HCT116 (cell line): ENCODE results near the gene SORCS2. TPM values are rescaled to one million over a fixed set of nuclear protein-coding genes. Genes with fewer than 3 reads are reported as not detected.

Experiments
- ATAC-seq: fragments of 200-7000 bp; cut with Tn5 transposase; 2 replicates; pipeline ENCODE4 v1.9.1; 2020; ENCODE audit warnings: mild to moderate bottlenecking, moderate library complexity
- BruUV-seq: library from RNA; stranded (reverse); fragments of 400-500 nt; replicated peaks from 2 replicates; lab custom pipeline; 2021; lab: Mats Ljungman, UMichigan
- CTCF ChIA-PET: fragments of 300-600 bp; sonication (Branson Sonifier 250); formaldehyde crosslinking; loops from one replicate; lab custom pipeline; 2021; ENCODE audit warnings: antibody characterized with exemption; lab: Charles Lee
- POLR2A ChIA-PET: fragments of 300-600, 350-600 bp; sonication (Branson Sonifier 250); formaldehyde crosslinking; loops from one replicate; lab custom pipeline; 2021; ENCODE audit warnings: antibody characterized with exemption; lab: Charles Lee
- RAD21 ChIA-PET, 2 experiments: fragments of 300-600 bp; sonication (Branson Sonifier 250); formaldehyde crosslinking; loops; one replicate each; lab custom pipeline; 2023; ENCODE audit warnings: low total read pairs in 2 of 2; ENCODE audit not compliant: uncharacterized antibody in 2 of 2, unreplicated experiment in 2 of 2, low non-redundant PET in 1 of 2; lab: Charles Lee
- DNase-seq: peaks from one replicate; pipeline ENCODE4 v3.0.0-alpha.2; 2010; ENCODE audit warnings: low read depth, low spot score
- H2AFZ ChIP-seq: fragments of 200-600 bp; shearing (Covaris generic), sonication (generic); 2 replicates; pipeline ENCODE4 v1.6.1; 2017; ENCODE audit warnings: low read depth, mixed run types, mixed read lengths, antibody characterized with exemption, low read length; ENCODE audit not compliant: poor library complexity, severe bottlenecking
- H3K27ac ChIP-seq: 2 replicates; pipeline ENCODE4 v1.5.1; 2012; ENCODE audit warnings: low read depth, low read length
- H3K27me3 ChIP-seq: fragments of 200-600 bp; sonication (generic); 2 replicates; pipeline ENCODE4 v1.6.1; 2016; ENCODE audit warnings: mixed run types, low read length, mixed read lengths; ENCODE audit not compliant: insufficient read depth
- H3K36me3 ChIP-seq, 2 experiments: fragments of 200-500 bp in 1 of 2; fragments of 200-600 bp in 1 of 2; sonication (Bioruptor generic) in 1 of 2; sonication (generic) in 1 of 2; 2 replicates each; pipeline versions ENCODE4 v1.5.1 to v1.6.1; 2014 to 2016; ENCODE audit warnings: low read length in 2 of 2, inconsistent platforms in 1 of 2, mixed read lengths in 1 of 2, mixed run types in 1 of 2; ENCODE audit not compliant: insufficient read depth in 2 of 2, control insufficient read depth in 1 of 2
- H3K4me1 ChIP-seq, 2 experiments: fragments of 200-600 bp in 1 of 2; sonication (generic) in 1 of 2; 2 replicates each; pipeline versions ENCODE4 v1.5.1 to v1.6.1; 2012 to 2017; ENCODE audit warnings: low read length in 2 of 2, inconsistent platforms in 1 of 2, mild to moderate bottlenecking in 1 of 2, mixed read lengths in 1 of 2, mixed run types in 1 of 2, moderate library complexity in 1 of 2; ENCODE audit not compliant: insufficient read depth in 2 of 2, control insufficient read depth in 1 of 2
- H3K4me2 ChIP-seq: fragments of 200-600 bp; sonication (generic); 2 replicates; pipeline ENCODE4 v1.6.1; 2017; ENCODE audit warnings: mixed run types, low read length, mixed read lengths
- H3K4me3 ChIP-seq, 2 experiments: fragments of 200-600 bp in 1 of 2; sonication (generic) in 1 of 2; replicated peaks in 1 of 2; 2 replicates each; pipeline ENCODE4 v1.5.1; 2011 to 2016; ENCODE audit warnings: low read length in 2 of 2, control low read depth in 1 of 2, low read depth in 1 of 2, mild to moderate bottlenecking in 1 of 2, mixed read lengths in 1 of 2, mixed run types in 1 of 2
- H3K79me2 ChIP-seq: fragments of 200-600 bp; sonication (generic); 2 replicates; pipeline ENCODE4 v1.6.1; 2017; ENCODE audit warnings: mild to moderate bottlenecking, mixed run types, low read length, moderate library complexity, mixed read lengths; ENCODE audit not compliant: insufficient read depth
- H3K9ac ChIP-seq: fragments of 200-600 bp; sonication (generic); 2 replicates; pipeline ENCODE4 v1.6.1; 2016; ENCODE audit warnings: low read length, mixed read lengths
- H3K9me2 ChIP-seq: fragments of 200-600 bp; sonication (generic), shearing (Covaris generic); 2 replicates; pipeline ENCODE4 v1.6.1; 2017; ENCODE audit warnings: mixed run types, mild to moderate bottlenecking, moderate library complexity; ENCODE audit not compliant: insufficient read depth
- H3K9me3 ChIP-seq, 2 experiments: fragments of 200-500 bp in 1 of 2; fragments of 200-600 bp in 1 of 2; sonication (Bioruptor generic) in 1 of 2; sonication (generic) in 1 of 2; 2 replicates each; pipeline ENCODE4 v1.6.1; 2014 to 2017; ENCODE audit warnings: low read length in 2 of 2, mixed read lengths in 2 of 2, inconsistent platforms in 1 of 2, low read depth in 1 of 2, mild to moderate bottlenecking in 1 of 2, mixed run types in 1 of 2, moderate library complexity in 1 of 2; ENCODE audit not compliant: control insufficient read depth in 1 of 2, insufficient read depth in 1 of 2
- H4K20me1 ChIP-seq: fragments of 200-600 bp; sonication (generic), shearing (Covaris generic); 2 replicates; pipeline ENCODE4 v1.6.1; 2017; ENCODE audit warnings: mixed run types, mild to moderate bottlenecking, moderate library complexity; ENCODE audit not compliant: insufficient read depth
- CEBPB ChIP-seq: IDR thresholded peaks from 2 replicates; pipeline ENCODE4 v1.6.1; 2012; ENCODE audit warnings: low read depth
- EZH2 ChIP-seq: fragments of 200-600 bp; sonication (generic); IDR thresholded peaks from 2 replicates; pipeline ENCODE4 v1.6.1; 2017; ENCODE audit warnings: antibody characterized with exemption, mixed run types
- FOSL1 ChIP-seq: IDR thresholded peaks from 2 replicates; pipeline ENCODE4 v1.6.1; 2012; ENCODE audit warnings: low read depth
- RAD21 ChIP-seq: IDR thresholded peaks from 2 replicates; pipeline ENCODE4 v1.6.1; 2012; ENCODE audit warnings: low read depth, mild to moderate bottlenecking
- SP1 ChIP-seq: IDR thresholded peaks from 2 replicates; pipeline ENCODE4 v1.6.1; 2012; ENCODE audit warnings: low read depth
- intact Hi-C: fragments of 100-400 bp; cut with micrococcal nuclease; formaldehyde crosslinking; loops from 2 replicates; pipeline ENCODE4 v1.10.0; 2022
- total RNA-seq: library from RNA; stranded (reverse); gene quantifications from one replicate; pipeline ENCODE4 v1.2.1, GENCODE V29; 2021; ENCODE audit not compliant: unreplicated experiment
- TF ChIP-seq, protein P1 (sequence below), 3 experiments: fragments of 200-600 bp in 1 of 3; sonication (generic) in 1 of 3; IDR thresholded peaks in 2 of 3; conservative IDR thresholded peaks in 1 of 3; 2 replicates each; pipeline ENCODE4 v1.5.1; 2012 to 2017; ENCODE audit warnings: low read depth in 2 of 3, low read length in 2 of 3, antibody characterized with exemption in 1 of 3, borderline replicate concordance in 1 of 3, control low read depth in 1 of 3, mild to moderate bottlenecking in 1 of 3, mixed read lengths in 1 of 3, mixed run types in 1 of 3, moderate library complexity in 1 of 3; ENCODE audit not compliant: insufficient read depth in 1 of 3
- TF ChIP-seq, protein P2 (sequence below): IDR thresholded peaks from 2 replicates; pipeline ENCODE4 v1.6.1; 2011; ENCODE audit warnings: mild to moderate bottlenecking, low read length, moderate library complexity; ENCODE audit not compliant: insufficient replicate concordance; ENCODE audit errors: extremely low read depth

The SORCS2 gene
- total RNA-seq, 1 experiment from 2014 or later = 0.37 TPM

DNA sequence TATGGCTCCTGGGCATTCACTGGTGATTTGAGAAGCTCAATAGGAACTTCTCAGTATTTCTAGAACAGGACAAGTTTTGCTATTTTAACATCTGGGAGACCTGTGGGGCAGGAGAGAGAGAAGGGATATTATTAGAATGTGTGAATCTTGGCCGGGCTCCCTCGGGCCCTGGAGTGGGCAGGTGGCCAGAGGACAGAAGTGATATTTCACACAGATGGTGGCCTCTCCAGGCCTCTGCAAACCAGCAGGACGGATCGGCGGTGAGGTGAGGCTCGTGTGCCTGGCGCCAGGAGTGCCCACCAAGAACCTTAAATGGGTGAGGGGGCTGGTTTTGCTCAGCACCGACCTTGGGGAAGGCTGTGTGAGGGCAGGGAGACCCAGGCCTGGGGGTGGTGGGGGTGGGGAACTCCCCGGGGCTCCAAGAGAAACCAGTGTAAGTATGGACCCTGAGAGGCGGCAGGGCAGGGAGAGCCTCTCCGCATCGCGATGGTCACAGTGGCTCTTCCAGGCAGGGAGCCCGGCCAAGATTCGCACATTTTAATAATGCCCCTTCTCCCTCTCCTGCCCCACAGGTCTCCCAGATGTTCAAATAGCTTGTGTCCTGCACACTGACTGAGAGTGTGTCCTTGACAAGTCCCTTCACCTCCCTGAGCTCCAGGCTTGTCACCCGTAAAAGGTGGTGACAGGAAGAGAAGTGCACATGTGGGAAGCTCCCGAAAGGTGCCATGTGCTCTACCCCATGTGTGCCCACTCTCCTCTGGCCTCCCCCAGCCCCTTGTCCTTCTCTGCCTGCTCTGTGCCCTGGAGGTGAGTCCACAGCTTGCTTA lies 64.9 kb downstream of the SORCS2 start:
- CTCF ChIA-PET = no interaction called here

More for the DNA sequence above, 64.9 kb downstream of the SORCS2 start:
- no peaks in the 10 kb centered on the region for H4K20me1 ChIP-seq
- no peaks in the 10 kb centered on the region for H3K36me3 ChIP-seq
- H3K79me2 ChIP-seq = no peaks in the 10 kb centered on the region
- RAD21 ChIA-PET = no interaction called here
- H3K9ac ChIP-seq = no peak overlapping the region
- TF ChIP-seq CEBPB (no peak), RAD21 (no peak), SP1 (no peak), EZH2 (no peak), FOSL1 (no peak)
- TF ChIP-seq, protein P1, sequence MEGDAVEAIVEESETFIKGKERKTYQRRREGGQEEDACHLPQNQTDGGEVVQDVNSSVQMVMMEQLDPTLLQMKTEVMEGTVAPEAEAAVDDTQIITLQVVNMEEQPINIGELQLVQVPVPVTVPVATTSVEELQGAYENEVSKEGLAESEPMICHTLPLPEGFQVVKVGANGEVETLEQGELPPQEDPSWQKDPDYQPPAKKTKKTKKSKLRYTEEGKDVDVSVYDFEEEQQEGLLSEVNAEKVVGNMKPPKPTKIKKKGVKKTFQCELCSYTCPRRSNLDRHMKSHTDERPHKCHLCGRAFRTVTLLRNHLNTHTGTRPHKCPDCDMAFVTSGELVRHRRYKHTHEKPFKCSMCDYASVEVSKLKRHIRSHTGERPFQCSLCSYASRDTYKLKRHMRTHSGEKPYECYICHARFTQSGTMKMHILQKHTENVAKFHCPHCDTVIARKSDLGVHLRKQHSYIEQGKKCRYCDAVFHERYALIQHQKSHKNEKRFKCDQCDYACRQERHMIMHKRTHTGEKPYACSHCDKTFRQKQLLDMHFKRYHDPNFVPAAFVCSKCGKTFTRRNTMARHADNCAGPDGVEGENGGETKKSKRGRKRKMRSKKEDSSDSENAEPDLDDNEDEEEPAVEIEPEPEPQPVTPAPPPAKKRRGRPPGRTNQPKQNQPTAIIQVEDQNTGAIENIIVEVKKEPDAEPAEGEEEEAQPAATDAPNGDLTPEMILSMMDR (IDR thresholded peaks at IDR 0.05 in 2 of 3, conservative IDR thresholded peaks at IDR 0.05 in 1 of 3; ENCODE audit: borderline replicate concordance in 1 of 3, insufficient read depth in 1 of 3, low read depth in 2 of 3, low read length in 2 of 3) = no peak
- TF ChIP-seq, protein P2, sequence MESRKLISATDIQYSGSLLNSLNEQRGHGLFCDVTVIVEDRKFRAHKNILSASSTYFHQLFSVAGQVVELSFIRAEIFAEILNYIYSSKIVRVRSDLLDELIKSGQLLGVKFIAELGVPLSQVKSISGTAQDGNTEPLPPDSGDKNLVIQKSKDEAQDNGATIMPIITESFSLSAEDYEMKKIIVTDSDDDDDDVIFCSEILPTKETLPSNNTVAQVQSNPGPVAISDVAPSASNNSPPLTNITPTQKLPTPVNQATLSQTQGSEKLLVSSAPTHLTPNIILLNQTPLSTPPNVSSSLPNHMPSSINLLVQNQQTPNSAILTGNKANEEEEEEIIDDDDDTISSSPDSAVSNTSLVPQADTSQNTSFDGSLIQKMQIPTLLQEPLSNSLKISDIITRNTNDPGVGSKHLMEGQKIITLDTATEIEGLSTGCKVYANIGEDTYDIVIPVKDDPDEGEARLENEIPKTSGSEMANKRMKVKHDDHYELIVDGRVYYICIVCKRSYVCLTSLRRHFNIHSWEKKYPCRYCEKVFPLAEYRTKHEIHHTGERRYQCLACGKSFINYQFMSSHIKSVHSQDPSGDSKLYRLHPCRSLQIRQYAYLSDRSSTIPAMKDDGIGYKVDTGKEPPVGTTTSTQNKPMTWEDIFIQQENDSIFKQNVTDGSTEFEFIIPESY = no peak
- TF ChIP-seq, all 23 proteins: peak for 0
- Histone ChIP-seq H3K4me1 (no peaks in the 10 kb centered on the region), H2AFZ (no peak overlapping the region), H3K9me3 (no peaks in the 10 kb centered on the region), H3K4me2 (no peak overlapping the region), H3K27me3 (0 out of 2 replicates have a peak, but pooled peaks cover 3% of the 10 kb centered on the region), H3K4me3 (no peak overlapping the region), H3K9me2 (no peaks in the 10 kb centered on the region), H3K27ac (no peak overlapping the region)
- DNase-seq (no peak), ATAC-seq (no peak)
- intact Hi-C loops = no loop called here
- BruUV-seq = no TSS peak
- POLR2A ChIA-PET = no interaction called here
